GM12878 (cell line): Measurements from ENCODE around the gene IRS2. TPM values are rescaled to one million over a fixed set of nuclear protein-coding genes. Genes with fewer than 3 reads are reported as not detected.

ENCODE experiments used
- ATAC-seq: fragments of 200-7000 bp; cut with Tn5 transposase; 3 replicates; pipeline ENCODE4 v1.9.1; 2020; ENCODE audit warnings: mild to moderate bottlenecking, moderate library complexity
- BruUV-seq: library from RNA; stranded (reverse); fragments of 400-500 nt; replicated peaks from 2 replicates; lab custom pipeline; 2021; lab: Mats Ljungman, UMichigan
- CTCF ChIA-PET: fragments of 300-600 bp; sonication (Branson Sonifier 250); formaldehyde crosslinking; extraction: SDS; loops from one replicate; lab custom pipeline; 2021; ENCODE audit warnings: inconsistent platforms; lab: Yijun Ruan, JAX
- POLR2A ChIA-PET: fragments of 350-600 bp; formaldehyde crosslinking; extraction: SDS; loops from one replicate; lab custom pipeline; 2021; ENCODE audit warnings: inconsistent platforms; lab: Charles Lee
- RAD21 ChIA-PET: fragments of 300-600 bp; sonication (Branson Sonifier 250); formaldehyde crosslinking; loops from one replicate; lab custom pipeline; 2023; ENCODE audit warnings: antibody characterized with exemption; ENCODE audit not compliant: unreplicated experiment; lab: Charles Lee
- SMC1A ChIA-PET: fragments of 300-600 bp; sonication (Branson Sonifier 250); formaldehyde crosslinking; loops from one replicate; lab custom pipeline; 2023; ENCODE audit not compliant: unreplicated experiment, uncharacterized antibody; lab: Charles Lee
- DNase-seq: peaks from one replicate; pipeline ENCODE4 v3.0.0-alpha.2; 2011; ENCODE audit warnings: low read depth, low spot score
- FAIRE-seq: peaks from 3 replicates; lab custom pipeline; 2011; peaks lifted over from hg19 to GRCh38; lab: Jason Lieb, UNC
- H2AFZ ChIP-seq: 2 replicates; pipeline ENCODE4 v1.6.0; 2011; ENCODE audit warnings: low read depth, low read length, control low read depth; ENCODE audit not compliant: control insufficient read depth
- H3K27ac ChIP-seq: 2 replicates; pipeline ENCODE4 v1.5.1; 2011; ENCODE audit warnings: control low read depth; ENCODE audit not compliant: control insufficient read depth, insufficient read depth
- H3K27me3 ChIP-seq, 2 experiments: replicated peaks in 1 of 2; 2 replicates each; pipeline versions ENCODE4 v1.6.0 to v1.6.1; 2011; ENCODE audit warnings: low read length in 1 of 2; ENCODE audit not compliant: control insufficient read depth in 2 of 2, insufficient read depth in 2 of 2
- H3K36me3 ChIP-seq, 2 experiments: 2 replicates each; pipeline ENCODE4 v1.5.1; 2011; ENCODE audit warnings: low read length in 1 of 2; ENCODE audit not compliant: control insufficient read depth in 2 of 2, insufficient read depth in 2 of 2
- H3K4me1 ChIP-seq: 2 replicates; pipeline ENCODE4 v1.6.1; 2011; ENCODE audit warnings: mild to moderate bottlenecking, low read length, moderate library complexity, mixed read lengths; ENCODE audit not compliant: control insufficient read depth, insufficient read depth
- H3K4me2 ChIP-seq: 2 replicates; pipeline ENCODE4 v1.6.0; 2011; ENCODE audit warnings: control low read depth; ENCODE audit not compliant: control insufficient read depth, insufficient read depth
- H3K4me3 ChIP-seq: fragments of 200-600 bp; sonication (generic); 2 replicates; pipeline ENCODE4 v1.5.1; 2016
- H3K79me2 ChIP-seq: 2 replicates; pipeline ENCODE4 v1.6.0; 2011; ENCODE audit warnings: low read length; ENCODE audit not compliant: control insufficient read depth, insufficient read depth
- H3K9ac ChIP-seq: 2 replicates; pipeline ENCODE4 v1.8.0; 2011; ENCODE audit warnings: low read length, control low read depth, mixed read lengths; ENCODE audit not compliant: control insufficient read depth, insufficient read depth
- H3K9me3 ChIP-seq: replicated peaks from 3 replicates; pipeline ENCODE4 v1.5.1; 2011; ENCODE audit warnings: mild to moderate bottlenecking, low read length; ENCODE audit not compliant: control insufficient read depth, insufficient read depth
- H4K20me1 ChIP-seq: 2 replicates; pipeline ENCODE4 v1.6.0; 2011; ENCODE audit not compliant: control insufficient read depth, insufficient read depth
- EED ChIP-seq: sonication (generic); IDR thresholded peaks from 2 replicates; pipeline ENCODE4 v1.6.1; 2016; ENCODE audit warnings: antibody characterized with exemption, low read depth
- KDM1A ChIP-seq: fragments of 200-600 bp; sonication (generic); IDR thresholded peaks from 2 replicates; pipeline ENCODE4 v1.6.1; 2016; ENCODE audit warnings: borderline replicate concordance
- TAF1 ChIP-seq: IDR thresholded peaks from 2 replicates; pipeline ENCODE4 v1.6.1; 2011; ENCODE audit warnings: mild to moderate bottlenecking, low read depth, low read length, borderline replicate concordance
- TCF7 ChIP-seq: IDR thresholded peaks from 2 replicates; pipeline ENCODE4 v1.6.1; 2014; ENCODE audit warnings: antibody characterized with exemption, borderline replicate concordance
- WGBS: methylation state at CpG from one replicate; pipeline ENCODE4 v1.1.6; 2016; ENCODE audit warnings: low lambda C conversion rate; ENCODE audit not compliant: insufficient replicate concordance, insufficient coverage; ENCODE audit errors: missing lambda C conversion rate; 5-methylcytosine and 5-hydroxymethylcytosine counted together
- in situ Hi-C: fragments of 300-500 bp; cut with MboI; formaldehyde crosslinking; loops from 9 replicates; pipeline ENCODE4 v1.14.3; 2018; ENCODE audit warnings: mixed read lengths
- intact Hi-C: fragments of 100-400 bp; cut with micrococcal nuclease; formaldehyde crosslinking; loops from one replicate; pipeline ENCODE4 v1.14.2; 2022; ENCODE audit not compliant: unreplicated experiment
- polyA plus RNA-seq, 11 experiments: library from polyadenylated mRNA; depleted of rRNA in 4 of 11; unstranded in 6 of 11; stranded (reverse) in 5 of 11; fragments of >200 nt; fragmentation: Nextera tagmentation in 4 of 11; fragmentation: Illumina TruSeq in 1 of 11; extraction: Ambion mirVana in 4 of 11; extraction: Trizol in 1 of 11; gene quantifications; 1 replicate in 1 of 11; 2 replicates in 10 of 11; pipeline versions ENCODE4 v1.2.1 to v1.2.3, GENCODE V29; 2011 to 2016; ENCODE audit warnings: inconsistent platforms in 2 of 11, missing spikeins in 2 of 11, low read depth in 1 of 11
- total RNA-seq, 4 experiments: library from RNA; depleted of rRNA in 3 of 4; stranded (reverse); fragments of >200 nt in 3 of 4; fragmentation: Illumina TruSeq in 1 of 4; extraction: Trizol in 1 of 4; gene quantifications; 2 replicates each; pipeline versions ENCODE4 v1.2.1 to v1.2.3, GENCODE V29; 2013 to 2021

Gene IRS2
- total and polyA plus RNA-seq, 10 of the 15 experiments (the other 5 are each of a cell fraction or from before 2014, with no cell fraction given) = 0.01 to 0.31 (median 0.07) TPM; not detected in 6

DNA sequence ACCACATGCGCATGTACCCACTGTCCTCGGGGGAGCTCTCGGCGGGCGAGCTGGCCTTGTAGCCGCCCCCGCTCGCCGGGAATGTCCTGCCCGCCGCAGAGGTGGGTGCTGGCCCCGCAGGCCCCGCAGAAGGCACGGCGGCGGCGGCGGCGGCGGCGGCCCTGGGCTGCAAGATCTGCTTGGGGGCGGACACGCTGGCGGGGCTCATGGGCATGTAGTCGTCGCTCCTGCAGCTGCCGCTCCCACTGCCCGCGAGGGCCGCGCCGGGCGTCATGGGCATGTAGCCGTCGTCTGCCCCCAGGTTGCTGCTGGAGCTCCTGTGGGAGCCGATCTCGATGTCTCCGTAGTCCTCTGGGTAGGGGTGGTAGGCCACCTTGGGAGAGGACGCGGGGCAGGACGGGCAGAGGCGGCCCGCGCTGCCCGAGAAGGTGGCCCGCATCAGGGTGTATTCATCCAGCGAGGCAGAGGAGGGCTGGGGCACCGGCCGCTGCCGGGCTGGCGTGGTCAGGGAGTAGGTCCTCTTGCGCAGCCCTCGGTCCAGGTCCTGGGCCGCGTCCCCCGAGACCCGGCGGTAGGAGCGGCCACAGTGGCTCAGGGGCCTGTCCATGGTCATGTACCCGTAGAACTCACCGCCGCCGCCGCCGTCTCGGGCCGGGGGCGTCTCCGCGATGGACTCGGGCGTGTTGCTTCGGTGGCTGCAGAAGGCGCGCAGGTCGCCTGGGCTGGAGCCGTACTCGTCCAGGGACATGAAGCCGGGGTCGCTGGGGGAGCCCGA lies 2.4 kb downstream of the IRS2 start:
- ChIA-PET RAD21 (no interaction called here), CTCF (no interaction called here), POLR2A (interaction anchor here (0.5 kb wide), 1 partner anchor 639 kb away, joined by 3 read pairs; no protein-coding TSS in a partner anchor), SMC1A (no interaction called here)
- Histone ChIP-seq H3K9me3 (no peaks in the 10 kb centered on the region; the same call in 2 of the 3 replicates), H3K36me3 (no peaks in the 10 kb centered on the region), H3K4me3 (no peak overlapping the region), H3K9ac (no peak overlapping the region), H3K4me1 (no peaks in the 10 kb centered on the region), H3K4me2 (no peak overlapping the region), H3K27ac (no peak overlapping the region), H4K20me1 (no peaks in the 10 kb centered on the region), H3K79me2 (no peaks in the 10 kb centered on the region), H2AFZ (no peak overlapping the region), H3K27me3 (peaks cover 1 to 3% of the 10 kb centered on the region in 2 experiments; a peak in 3 of 4 replicates)
- no TSS peak for BruUV-seq
- no peak for TF ChIP-seq EED
- TF ChIP-seq KDM1A = no peak
- in situ Hi-C loops = no loop called here
- FAIRE-seq (no peak), ATAC-seq (no peak), DNase-seq (no peak)
- 92% methylated on average over 70 of the region's 81 CpGs for WGBS
- intact Hi-C loops = no loop called here

DNA sequence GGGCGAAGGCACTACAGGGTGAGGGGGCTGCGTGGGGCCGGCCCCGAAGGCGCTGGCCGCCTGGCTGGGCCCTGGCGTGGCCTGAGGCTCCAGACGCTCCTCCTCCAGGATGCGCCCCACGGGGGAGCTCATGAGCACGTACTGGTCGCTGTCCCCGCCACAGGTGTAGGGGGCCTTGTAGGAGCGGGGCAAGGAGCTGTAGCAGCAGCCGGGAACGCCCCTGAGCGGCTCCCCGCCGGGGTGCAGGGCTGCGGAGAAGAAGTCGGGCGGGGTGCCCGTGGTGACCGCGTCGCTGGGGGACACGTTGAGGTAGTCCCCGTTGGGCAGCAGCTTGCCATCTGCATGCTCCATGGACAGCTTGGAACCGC lies 3.0 kb downstream of the IRS2 start:
- CTCF ChIA-PET = no interaction called here
- SMC1A ChIA-PET = no interaction called here
- Histone ChIP-seq H3K27ac (no peak overlapping the region), H2AFZ (no peak overlapping the region), H3K4me2 (no peak overlapping the region), H3K4me1 (no peaks in the 10 kb centered on the region), H3K9me3 (no peaks in the 10 kb centered on the region; the same call in 2 of the 3 replicates), H3K27me3 (peaks cover 1 to 3% of the 10 kb centered on the region in 2 experiments; a peak in 3 of 4 replicates), H3K79me2 (no peaks in the 10 kb centered on the region), H4K20me1 (no peaks in the 10 kb centered on the region), H3K4me3 (no peak overlapping the region), H3K36me3 (no peaks in the 10 kb centered on the region), H3K9ac (no peak overlapping the region)
- DNase-seq (no peak), ATAC-seq (no peak), FAIRE-seq (no peak)
- BruUV-seq = no TSS peak
- whole genome bisulfite sequencing = 91% methylated on average over 21 of the region's 29 CpGs
- TF ChIP-seq TAF1 = no peak
- TF ChIP-seq TCF7 = no peak
- RAD21 ChIA-PET = no interaction called here
- POLR2A ChIA-PET = interaction anchor here (0.5 kb wide), 1 partner anchor 638 kb away, joined by 3 read pairs; no protein-coding TSS in a partner anchor
- in situ Hi-C loops (no loop called here), intact Hi-C loops (no loop called here)
